GM23338 (cell line): Measurements from ENCODE around the gene LRMDA. TPM values are rescaled to one million over a fixed set of nuclear protein-coding genes. Genes with fewer than 3 reads are reported as not detected.

ENCODE experiments used
- ATAC-seq: fragments of 200-7000 bp; cut with Tn5 transposase; 3 replicates; pipeline ENCODE4 v1.9.1; 2020
- DNase-seq: peaks from one replicate; pipeline ENCODE4 v3.0.0-alpha.2; 2015; ENCODE audit warnings: low spot score
- H2AFZ ChIP-seq: fragments of 200-600 bp; sonication (generic); 2 replicates; pipeline ENCODE4 v1.8.0; 2016; ENCODE audit warnings: antibody characterized with exemption, mild to moderate bottlenecking, moderate library complexity
- H3F3A ChIP-seq: fragments of 200-600 bp; sonication (generic); replicated peaks from 2 replicates; pipeline ENCODE4 v1.8.0; 2017; ENCODE audit warnings: antibody characterized with exemption, mixed run types, low read depth
- H3K27ac ChIP-seq: fragments of 200-600 bp; sonication (generic); 2 replicates; pipeline ENCODE4 v1.6.1; 2016; ENCODE audit warnings: low read depth
- H3K27me3 ChIP-seq: fragments of 200-600 bp; sonication (generic); 2 replicates; pipeline ENCODE4 v1.8.0; 2016; ENCODE audit warnings: mild to moderate bottlenecking, mixed run types, moderate library complexity; ENCODE audit not compliant: insufficient read depth
- H3K36me3 ChIP-seq: fragments of 200-600 bp; sonication (generic); 2 replicates; pipeline ENCODE4 v1.8.0; 2016; ENCODE audit warnings: mild to moderate bottlenecking; ENCODE audit not compliant: insufficient read depth
- H3K4me1 ChIP-seq: fragments of 200-600 bp; sonication (generic); 2 replicates; pipeline ENCODE4 v1.8.0; 2016; ENCODE audit warnings: mild to moderate bottlenecking, moderate library complexity; ENCODE audit not compliant: insufficient read depth
- H3K4me2 ChIP-seq: fragments of 200-600 bp; sonication (generic); 2 replicates; pipeline ENCODE4 v1.7.1; 2017; ENCODE audit warnings: mixed run types
- H3K4me3 ChIP-seq: fragments of 200-600 bp; sonication (generic); 2 replicates; pipeline ENCODE4 v1.6.1; 2016; ENCODE audit warnings: mixed run types
- H3K79me2 ChIP-seq: fragments of 200-600 bp; sonication (generic); replicated peaks from 2 replicates; pipeline ENCODE4 v1.8.0; 2017; ENCODE audit warnings: mild to moderate bottlenecking; ENCODE audit not compliant: insufficient read depth
- H3K9me2 ChIP-seq: fragments of 200-600 bp; sonication (generic); 2 replicates; pipeline ENCODE4 v1.8.0; 2017; ENCODE audit not compliant: insufficient read depth
- H4K20me1 ChIP-seq: fragments of 200-600 bp; sonication (generic); replicated peaks from 2 replicates; pipeline ENCODE4 v1.8.0; 2017; ENCODE audit warnings: mild to moderate bottlenecking; ENCODE audit not compliant: insufficient read depth
- H3K27ac Mint-ChIP-seq: 2 replicates; pipeline ENCODE4 v1.8.0; 2020; ENCODE audit warnings: inconsistent platforms, mild to moderate bottlenecking, moderate library complexity, mixed read lengths
- H3K27me3 Mint-ChIP-seq: 3 replicates; pipeline ENCODE4 v1.8.0; 2022; ENCODE audit warnings: low read depth, mild to moderate bottlenecking, moderate library complexity, mixed read lengths, inconsistent platforms; ENCODE audit not compliant: insufficient read depth, poor library complexity
- H3K36me3 Mint-ChIP-seq: 3 replicates; pipeline ENCODE4 v1.8.0; 2021; ENCODE audit warnings: low read depth, mild to moderate bottlenecking, inconsistent platforms, moderate library complexity, mixed read lengths
- H3K4me1 Mint-ChIP-seq: 3 replicates; pipeline ENCODE4 v1.8.0; 2020; ENCODE audit warnings: mild to moderate bottlenecking, inconsistent platforms, mixed read lengths
- H3K4me3 Mint-ChIP-seq: 3 replicates; pipeline ENCODE4 v1.8.0; 2021; ENCODE audit warnings: moderate library complexity, mild to moderate bottlenecking, inconsistent platforms, mixed read lengths
- H3K9me3 Mint-ChIP-seq: 3 replicates; pipeline ENCODE4 v1.8.0; 2020; ENCODE audit warnings: moderate library complexity, mild to moderate bottlenecking, inconsistent platforms, mixed read lengths
- CTCF ChIP-seq, 2 experiments: fragments of 200-600 bp in 1 of 2; sonication (generic) in 1 of 2; conservative IDR thresholded peaks; 2 replicates each; pipeline versions ENCODE4 v1.5.1 to v1.6.1; 2016 to 2017; ENCODE audit warnings: antibody characterized with exemption in 2 of 2, low read depth in 2 of 2, mild to moderate bottlenecking in 2 of 2, moderate library complexity in 1 of 2
- EZH2 ChIP-seq: fragments of 200-600 bp; sonication (generic); IDR thresholded peaks from one replicate; pipeline ENCODE4 v1.8.0; 2017; ENCODE audit warnings: antibody characterized with exemption, mild to moderate bottlenecking, low read depth; ENCODE audit not compliant: unreplicated experiment
- EZH2phosphoT487 ChIP-seq: fragments of 200-600 bp; sonication (generic); IDR thresholded peaks from one replicate; pipeline ENCODE4 v1.8.1; 2018; ENCODE audit warnings: antibody characterized with exemption; ENCODE audit not compliant: unreplicated experiment
- REST ChIP-seq: IDR thresholded peaks from one replicate; pipeline ENCODE4 v1.6.1; 2018; ENCODE audit warnings: antibody characterized with exemption; ENCODE audit not compliant: unreplicated experiment
- STAT1 ChIP-seq: IDR thresholded peaks from one replicate; pipeline ENCODE4 v1.6.1; 2016; ENCODE audit warnings: antibody characterized with exemption; ENCODE audit not compliant: unreplicated experiment
- ZNF331 ChIP-seq: fragments of 250-450 bp; sonication (Bioruptor Pico); IDR thresholded peaks from 2 replicates; pipeline ENCODE4 v1.5.0; 2020; ENCODE audit warnings: low read depth, mild to moderate bottlenecking, moderate library complexity
- ZNF462 ChIP-seq: fragments of 250-450 bp; sonication (Bioruptor Pico); IDR thresholded peaks from 2 replicates; pipeline ENCODE4 v1.5.0; 2020; ENCODE audit warnings: mild to moderate bottlenecking, moderate library complexity
- polyA plus RNA-seq: library from polyadenylated mRNA; unstranded; fragments of >200 nt; fragmentation: Nextera tagmentation; extraction: Ambion mirVana; gene quantifications from 2 replicates; pipeline ENCODE4 v1.2.1, GENCODE V29; 2016
- total RNA-seq: library from RNA; depleted of rRNA; stranded (reverse); fragments of >200 nt; shearing (Covaris generic); gene quantifications from 2 replicates; pipeline ENCODE4 v1.2.3, GENCODE V29; 2014

Gene LRMDA
- total and polyA plus RNA-seq, 2 experiments from 2014 or later, result 0.90 to 1.8 TPM

GRCh38 chr10:75607576-75607975 lies 176.2 kb downstream of the LRMDA start:
- Histone ChIP-seq H3K9me2 (no peaks in the 10 kb centered on the region), H3K4me1 (peaks cover 14% of the 10 kb centered on the region), H3K4me3 (no peak overlapping the region), H3K4me2 (no peak overlapping the region), H2AFZ (no peak overlapping the region), H3F3A (no peaks in the 10 kb centered on the region), H3K27me3 (peaks cover 28% of the 10 kb centered on the region), H3K36me3 (no peaks in the 10 kb centered on the region), H4K20me1 (no peaks in the 10 kb centered on the region; the same call in 1 of the 2 replicates), H3K27ac (no peak overlapping the region), H3K79me2 (no peaks in the 10 kb centered on the region)
- Mint-ChIP-seq H3K4me1 (peaks cover 16% of the 10 kb centered on the region), H3K4me3 (no peak overlapping the region), H3K36me3 (no peaks in the 10 kb centered on the region), H3K9me3 (no peaks in the 10 kb centered on the region), H3K27ac (no peak overlapping the region), H3K27me3 (peaks cover 14% of the 10 kb centered on the region)
- TF ChIP-seq CTCF (conservative IDR thresholded peaks at IDR 0.05; ENCODE audit: low read depth in 2 of 2), result no peak
- DNase-seq, result no peak
- ATAC-seq, result no peak

GRCh38 chr10:75610183-75610582 lies 178.8 kb downstream of the LRMDA start:
- Mint-ChIP-seq H3K27me3 (peaks cover 9% of the 10 kb centered on the region), H3K4me1 (peaks cover 25% of the 10 kb centered on the region), H3K4me3 (no peak overlapping the region), H3K9me3 (no peaks in the 10 kb centered on the region), H3K27ac (no peak overlapping the region), H3K36me3 (no peaks in the 10 kb centered on the region)
- TF ChIP-seq EZH2phosphoT487, result no peak
- TF ChIP-seq ZNF331 (CRISPR knock-in tag), result no peak
- no peak for TF ChIP-seq ZNF462
- no peak for TF ChIP-seq STAT1
- no peak for TF ChIP-seq REST
- no peak for TF ChIP-seq CTCF (conservative IDR thresholded peaks at IDR 0.05; ENCODE audit: low read depth in 2 of 2)
- no peak for TF ChIP-seq EZH2
- Histone ChIP-seq H3K4me2 (no peak overlapping the region), H3K36me3 (no peaks in the 10 kb centered on the region), H4K20me1 (no peaks in the 10 kb centered on the region; the same call in 1 of the 2 replicates), H2AFZ (no peak overlapping the region), H3K4me3 (no peak overlapping the region), H3K27ac (no peak overlapping the region), H3K27me3 (peaks cover 7% of the 10 kb centered on the region; the same call in 1 of the 2 replicates), H3F3A (no peaks in the 10 kb centered on the region), H3K4me1 (peaks cover 33% of the 10 kb centered on the region), H3K9me2 (no peaks in the 10 kb centered on the region), H3K79me2 (no peaks in the 10 kb centered on the region)
- ATAC-seq (no peak), DNase-seq (no peak)
